ENCODE measurements around the gene OOSP4B.
A peak's percentile ranks its signal among the peaks of the same experiment; 100 is the strongest.

Gene OOSP4B

DNA sequence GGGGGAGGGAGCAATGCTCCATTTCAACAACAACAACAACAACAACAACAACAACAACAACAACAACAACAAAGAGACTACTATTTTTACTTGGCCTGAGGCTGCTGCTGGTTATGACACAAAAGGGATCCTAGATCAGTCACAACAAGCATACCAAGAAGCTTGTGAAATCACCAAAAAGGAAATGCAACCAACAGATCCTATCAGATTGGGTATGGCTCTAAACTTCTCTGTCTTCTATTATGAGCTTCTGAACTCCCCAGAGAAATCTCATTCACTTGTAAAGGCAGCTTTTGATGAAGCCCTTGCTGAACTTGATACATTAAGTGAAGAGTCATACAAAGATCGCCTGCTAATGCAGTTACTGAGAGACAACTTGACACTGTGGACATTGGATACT, 61.0 kb downstream of the OOSP4B start:
- no peak overlapping the region for H2BK12ac ChIP-seq (ENCODE audit: low read length)
- H2BK5ac ChIP-seq (ENCODE audit: low read depth, low read length, poor library complexity): no peak overlapping the region
- H3K14ac ChIP-seq (ENCODE audit: low read length): no peak overlapping the region
- no peak overlapping the region for H4K91ac ChIP-seq (ENCODE audit: low read depth, low read length)
- H3K9ac ChIP-seq (ENCODE audit: low read length): no peak overlapping the region
- no peaks in the 10 kb centered on the region for H3K27me3 ChIP-seq (ENCODE audit: insufficient read depth, low read length)
- no peaks in the 10 kb centered on the region for H3K79me2 ChIP-seq (ENCODE audit: control insufficient read depth, insufficient read depth, low read length, poor library complexity)
- no CpG with 5 or more reads among the region's 1 CpG for WGBS (ENCODE audit: extremely low coverage, insufficient coverage, insufficient read length)
- H3K79me1 ChIP-seq (ENCODE audit: low read length): no peaks in the 10 kb centered on the region
- H3K27ac ChIP-seq (ENCODE audit: low read depth, low read length): no peak overlapping the region
- no peak overlapping the region for H3K4me2 ChIP-seq (ENCODE audit: low read length)
- peak; percentile 19 to 64 for DNase-seq
- no peak overlapping the region for H2BK120ac ChIP-seq (ENCODE audit: insufficient read depth, low read length, poor library complexity)
- no peak overlapping the region for H4K8ac ChIP-seq (ENCODE audit: low read depth, low read length)
- no peak overlapping the region for H3K4me3 ChIP-seq (ENCODE audit: low read depth, low read length)
- no peaks in the 10 kb centered on the region for H3K4me1 ChIP-seq (ENCODE audit: control insufficient read depth in 1 of 2, insufficient read depth in 2 of 2, low read length in 2 of 2)
- H3K18ac ChIP-seq (ENCODE audit: low read length): no peak overlapping the region
- H2AFZ ChIP-seq (ENCODE audit: insufficient read depth, low read length, poor library complexity): no peak overlapping the region
- H3K36me3 ChIP-seq (ENCODE audit: control insufficient read depth in 1 of 2, insufficient read depth in 2 of 2, low read length in 2 of 2): peaks cover 0 to 2% of the 10 kb centered on the region in 2 experiments
- no peak overlapping the region for H3K23ac ChIP-seq (ENCODE audit: low read length)
- H3K9me3 ChIP-seq (ENCODE audit: insufficient read depth, low read depth, low read length): no peaks in the 10 kb centered on the region
- H4K12ac ChIP-seq (ENCODE audit: low read depth, low read length): no peak overlapping the region
- H2AK5ac ChIP-seq (ENCODE audit: low read length): no peak overlapping the region
- no peak overlapping the region for H3K4ac ChIP-seq (ENCODE audit: low read depth, low read length)

DNA sequence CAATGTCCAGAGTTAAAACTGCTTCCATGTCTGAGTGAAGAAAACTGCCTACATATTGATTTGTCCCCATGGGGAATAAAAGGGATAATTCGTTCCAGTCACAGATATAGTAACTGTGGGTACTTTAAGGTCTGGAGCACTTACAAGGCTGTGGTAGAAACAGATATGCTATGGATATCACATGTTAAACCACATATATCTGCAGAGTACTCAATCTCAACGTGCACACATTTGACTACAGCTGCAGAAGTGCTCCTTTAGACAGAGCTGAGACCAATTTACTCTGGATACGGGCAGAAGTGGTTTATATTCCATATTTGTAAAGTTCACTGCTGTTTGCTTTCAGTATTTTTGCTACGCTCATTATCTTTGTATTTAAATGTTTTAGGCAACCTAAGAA, 61.8 kb downstream of the OOSP4B start:
- Histone ChIP-seq H3K4me2 (ENCODE audit: low read length) (no peak overlapping the region), H3K4ac (ENCODE audit: low read depth, low read length) (no peak overlapping the region), H2AK5ac (ENCODE audit: low read length) (no peak overlapping the region), H3K14ac (ENCODE audit: low read length) (no peak overlapping the region), H4K12ac (ENCODE audit: low read depth, low read length) (no peak overlapping the region), H4K91ac (ENCODE audit: low read depth, low read length) (no peak overlapping the region), H2BK12ac (ENCODE audit: low read length) (no peak overlapping the region), H3K36me3 (ENCODE audit: control insufficient read depth in 1 of 2, insufficient read depth in 2 of 2, low read length in 2 of 2) (peaks cover 0 to under 1% of the 10 kb centered on the region in 2 experiments), H3K23ac (ENCODE audit: low read length) (no peak overlapping the region), H2BK120ac (ENCODE audit: insufficient read depth, low read length, poor library complexity) (no peak overlapping the region), H3K9me3 (ENCODE audit: insufficient read depth, low read depth, low read length) (no peaks in the 10 kb centered on the region), H3K4me1 (ENCODE audit: control insufficient read depth in 1 of 2, insufficient read depth in 2 of 2, low read length in 2 of 2) (no peaks in the 10 kb centered on the region), H2AFZ (ENCODE audit: insufficient read depth, low read length, poor library complexity) (no peak overlapping the region), H3K9ac (ENCODE audit: low read length) (no peak overlapping the region), H3K18ac (ENCODE audit: low read length) (no peak overlapping the region), H4K8ac (ENCODE audit: low read depth, low read length) (no peak overlapping the region), H3K79me2 (ENCODE audit: control insufficient read depth, insufficient read depth, low read length, poor library complexity) (no peaks in the 10 kb centered on the region), H3K4me3 (ENCODE audit: low read depth, low read length) (no peak overlapping the region), H3K79me1 (ENCODE audit: low read length) (no peaks in the 10 kb centered on the region), H3K27ac (ENCODE audit: low read depth, low read length) (no peak overlapping the region), H2BK5ac (ENCODE audit: low read depth, low read length, poor library complexity) (no peak overlapping the region), H3K27me3 (ENCODE audit: insufficient read depth, low read length) (no peaks in the 10 kb centered on the region)
- DNase-seq: no peak
- WGBS (ENCODE audit: extremely low coverage, insufficient coverage, insufficient read length): no CpG with 5 or more reads among the region's 4 CpGs

DNA sequence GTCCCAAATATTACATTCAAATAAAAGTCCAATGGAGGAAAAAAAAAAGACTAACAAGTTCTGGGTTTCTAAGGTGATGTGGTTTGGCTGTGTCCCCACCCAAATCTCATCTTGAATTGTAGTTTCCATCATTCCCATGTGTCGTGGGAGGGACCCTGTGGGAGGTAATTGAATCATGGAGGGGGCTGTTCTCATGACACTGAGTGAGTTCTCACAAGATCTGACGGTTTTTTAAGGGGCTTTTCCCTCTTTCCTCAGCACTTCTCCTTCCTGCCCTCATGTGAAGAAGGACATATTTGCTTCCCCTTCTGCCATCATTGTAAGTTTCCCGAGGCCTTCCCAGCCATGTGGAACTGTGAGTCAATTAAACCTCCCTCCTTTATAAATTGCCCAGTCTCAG, 63.6 kb downstream of the OOSP4B start:
- H3K36me3 ChIP-seq (ENCODE audit: control insufficient read depth in 1 of 2, insufficient read depth in 2 of 2, low read length in 2 of 2): no peaks in the 10 kb centered on the region
- H3K4me1 ChIP-seq (ENCODE audit: control insufficient read depth in 1 of 2, insufficient read depth in 2 of 2, low read length in 2 of 2): no peaks in the 10 kb centered on the region
- no peak overlapping the region for H4K91ac ChIP-seq (ENCODE audit: low read depth, low read length)
- no peak for DNase-seq
- no peak overlapping the region for H3K14ac ChIP-seq (ENCODE audit: low read length)
- no peak overlapping the region for H2AFZ ChIP-seq (ENCODE audit: insufficient read depth, low read length, poor library complexity)
- H3K27ac ChIP-seq (ENCODE audit: low read depth, low read length): no peak overlapping the region
- no peaks in the 10 kb centered on the region for H3K79me2 ChIP-seq (ENCODE audit: control insufficient read depth, insufficient read depth, low read length, poor library complexity)
- H3K9ac ChIP-seq (ENCODE audit: low read length): no peak overlapping the region
- H2BK12ac ChIP-seq (ENCODE audit: low read length): no peak overlapping the region
- H2BK120ac ChIP-seq (ENCODE audit: insufficient read depth, low read length, poor library complexity): no peak overlapping the region
- no peak overlapping the region for H3K18ac ChIP-seq (ENCODE audit: low read length)
- H3K23ac ChIP-seq (ENCODE audit: low read length): no peak overlapping the region
- H3K9me3 ChIP-seq (ENCODE audit: insufficient read depth, low read depth, low read length): no peaks in the 10 kb centered on the region
- H3K27me3 ChIP-seq (ENCODE audit: insufficient read depth, low read length): no peaks in the 10 kb centered on the region
- no peak overlapping the region for H4K12ac ChIP-seq (ENCODE audit: low read depth, low read length)
- H2BK5ac ChIP-seq (ENCODE audit: low read depth, low read length, poor library complexity): no peak overlapping the region
- no peak overlapping the region for H3K4ac ChIP-seq (ENCODE audit: low read depth, low read length)
- H2AK5ac ChIP-seq (ENCODE audit: low read length): no peak overlapping the region
- no peak overlapping the region for H3K4me2 ChIP-seq (ENCODE audit: low read length)
- H3K79me1 ChIP-seq (ENCODE audit: low read length): no peaks in the 10 kb centered on the region
- no peak overlapping the region for H4K8ac ChIP-seq (ENCODE audit: low read depth, low read length)
- no peak overlapping the region for H3K4me3 ChIP-seq (ENCODE audit: low read depth, low read length)
- WGBS (ENCODE audit: extremely low coverage, insufficient coverage, insufficient read length): no CpG with 5 or more reads among the region's 3 CpGs
